BLaER1 (cell line): Measurements from ENCODE around the gene VEGFB.

ENCODE experiments used
- H3K27ac ChIP-seq: shearing (Covaris generic); formaldehyde crosslinking; 2 replicates; pipeline ENCODE4 v1.8.1; 2022
- H3K27me3 ChIP-seq: shearing (Covaris generic); formaldehyde crosslinking; 2 replicates; pipeline ENCODE4 v1.8.1; 2022
- H3K36me3 ChIP-seq: shearing (Covaris generic); formaldehyde crosslinking; 2 replicates; pipeline ENCODE4 v1.8.1; 2022
- H3K4me1 ChIP-seq: shearing (Covaris generic); formaldehyde crosslinking; 2 replicates; pipeline ENCODE4 v1.8.1; 2022
- H3K4me2 ChIP-seq: shearing (Covaris generic); formaldehyde crosslinking; 2 replicates; pipeline ENCODE4 v1.8.1; 2022
- H3K4me3 ChIP-seq: shearing (Covaris generic); formaldehyde crosslinking; 2 replicates; pipeline ENCODE4 v1.8.1; 2022
- H3K9ac ChIP-seq: shearing (Covaris generic); formaldehyde crosslinking; 2 replicates; pipeline ENCODE4 v1.8.1; 2022
- H3K9me3 ChIP-seq: shearing (Covaris generic); formaldehyde crosslinking; 2 replicates; pipeline ENCODE4 v1.8.1; 2022
- H4K20me1 ChIP-seq: shearing (Covaris generic); formaldehyde crosslinking; 2 replicates; pipeline ENCODE4 v1.8.1; 2022
- Cebpa-rat ChIP-seq: shearing (Covaris generic); IDR thresholded peaks from 2 replicates; pipeline ENCODE4 v1.8.1; 2022

VEGFB gene

DNA sequence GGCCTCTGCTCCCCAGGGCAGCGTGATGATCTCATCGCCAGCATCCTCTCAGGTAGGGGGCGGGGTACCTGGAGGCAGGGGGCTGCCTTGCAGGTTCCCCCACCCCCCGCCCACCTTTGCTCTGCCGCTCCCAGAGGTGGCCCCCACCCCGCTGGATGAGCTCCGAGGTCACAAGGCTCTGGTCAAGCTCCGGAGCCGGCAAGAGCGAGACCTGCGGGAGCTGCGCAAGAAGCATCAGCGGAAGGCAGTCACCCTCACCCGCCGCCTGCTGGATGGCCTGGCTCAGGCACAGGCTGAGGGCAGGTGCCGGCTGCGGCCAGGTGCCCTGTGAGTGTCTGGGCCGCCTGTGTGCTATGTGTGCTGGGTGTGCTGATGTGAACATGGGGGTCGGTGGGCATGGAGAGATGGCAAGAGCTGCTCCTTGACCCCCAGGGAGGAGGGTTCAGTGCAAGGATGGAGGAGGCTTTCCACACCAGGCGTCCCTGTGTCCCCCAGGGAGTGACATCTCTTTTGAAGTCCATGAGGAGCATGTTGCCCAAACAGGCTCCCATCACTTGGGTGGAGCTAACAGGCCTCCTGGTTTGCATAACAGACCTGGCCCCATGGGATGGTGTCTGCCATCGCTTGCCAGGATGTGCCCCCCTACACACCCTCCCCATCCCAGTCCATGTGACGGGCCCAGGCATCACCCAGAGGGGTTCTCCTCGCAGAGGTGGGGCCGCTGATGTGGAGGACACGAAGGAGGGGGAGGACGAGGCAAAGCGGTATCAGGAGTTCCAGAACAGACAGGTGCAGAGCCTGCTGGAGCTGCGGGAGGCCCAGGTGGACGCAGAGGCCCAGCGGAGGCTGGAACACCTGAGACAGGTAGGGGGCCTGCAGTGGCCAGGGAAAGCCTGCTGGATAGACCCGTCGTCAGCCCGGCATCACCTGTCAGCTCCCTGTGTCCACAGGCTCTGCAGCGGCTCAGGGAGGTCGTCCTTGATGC, 31.1 kb downstream of the VEGFB start:
- H4K20me1 ChIP-seq = no peaks in the 10 kb centered on the region
- no peaks in the 10 kb centered on the region for H3K9me3 ChIP-seq
- H3K27me3 ChIP-seq = no peaks in the 10 kb centered on the region
- peaks cover 48% of the 10 kb centered on the region for H3K36me3 ChIP-seq
- H3K4me3 ChIP-seq = peak overlapping the region; percentile 83
- peak overlapping the region; percentile 96 for H3K4me2 ChIP-seq
- no peak for TF ChIP-seq Cebpa-rat
- H3K27ac ChIP-seq = peak overlapping the region; percentile 100
- peaks cover 65% of the 10 kb centered on the region for H3K4me1 ChIP-seq
- H3K9ac ChIP-seq = peak overlapping the region; percentile 97

DNA sequence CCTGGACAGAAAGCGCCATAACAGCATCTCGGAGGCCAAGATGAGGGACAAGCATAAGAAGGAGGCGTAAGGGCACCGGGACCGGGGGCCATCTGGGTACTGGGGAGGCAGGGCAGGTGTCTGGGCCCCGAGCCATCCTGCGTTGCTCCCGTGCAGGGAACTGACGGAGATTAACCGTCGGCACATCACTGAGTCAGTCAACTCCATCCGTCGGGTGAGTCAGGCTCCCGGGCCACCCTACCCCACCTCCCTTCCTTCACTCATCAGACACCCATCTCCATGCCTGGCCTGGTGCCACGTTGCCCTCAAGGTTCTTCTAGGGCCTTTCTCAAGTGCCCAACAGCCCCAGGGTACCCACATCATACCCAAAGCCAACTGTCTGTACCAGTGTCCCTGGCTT, 32.0 kb downstream of the VEGFB start:
- Histone ChIP-seq H3K27ac (peak overlapping the region; percentile 100), H3K9ac (peak overlapping the region; percentile 97), H3K4me2 (peak overlapping the region; percentile 96), H3K27me3 (no peaks in the 10 kb centered on the region), H3K36me3 (peaks cover 41% of the 10 kb centered on the region), H3K9me3 (no peaks in the 10 kb centered on the region), H3K4me1 (peaks cover 65% of the 10 kb centered on the region), H4K20me1 (no peaks in the 10 kb centered on the region), H3K4me3 (peak overlapping the region; percentile 83)
- TF ChIP-seq Cebpa-rat = no peak

DNA sequence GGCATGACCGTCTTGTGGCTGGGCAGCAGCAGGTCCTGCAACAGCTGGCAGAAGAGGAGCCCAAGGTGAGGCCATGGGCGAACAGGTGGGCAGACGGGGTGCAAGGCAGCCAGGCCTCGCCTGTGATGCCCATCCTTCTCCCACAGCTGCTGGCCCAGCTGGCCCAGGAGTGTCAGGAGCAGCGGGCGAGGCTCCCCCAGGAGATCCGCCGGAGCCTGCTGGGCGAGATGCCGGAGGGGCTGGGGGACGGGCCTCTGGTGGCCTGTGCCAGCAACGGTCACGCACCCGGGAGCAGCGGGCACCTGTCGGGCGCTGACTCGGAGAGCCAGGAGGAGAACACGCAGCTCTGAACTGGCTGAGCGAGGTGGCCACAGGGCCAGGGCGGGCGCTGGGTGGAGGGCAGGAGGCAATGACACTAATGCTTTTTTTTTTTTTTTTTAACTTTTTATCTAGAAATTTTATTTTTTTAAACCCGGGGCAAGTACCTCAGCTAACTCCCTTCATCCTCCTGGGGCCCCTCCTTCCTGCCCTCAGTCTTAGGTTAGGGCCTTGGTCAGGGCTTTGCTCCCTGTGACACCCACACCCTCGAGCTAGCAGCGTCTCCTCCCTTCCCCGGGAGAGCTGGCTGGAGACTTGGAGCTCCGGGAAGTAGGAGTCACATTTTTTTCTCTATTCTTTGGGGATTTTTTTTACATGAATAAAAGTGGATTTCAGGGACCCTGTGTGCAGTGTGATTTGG, 33.0 kb downstream of the VEGFB start:
- H3K4me1 ChIP-seq = peaks cover 74% of the 10 kb centered on the region
- H3K27ac ChIP-seq = peak overlapping the region; percentile 100
- peak overlapping the region; percentile 96 for H3K4me2 ChIP-seq

DNA sequence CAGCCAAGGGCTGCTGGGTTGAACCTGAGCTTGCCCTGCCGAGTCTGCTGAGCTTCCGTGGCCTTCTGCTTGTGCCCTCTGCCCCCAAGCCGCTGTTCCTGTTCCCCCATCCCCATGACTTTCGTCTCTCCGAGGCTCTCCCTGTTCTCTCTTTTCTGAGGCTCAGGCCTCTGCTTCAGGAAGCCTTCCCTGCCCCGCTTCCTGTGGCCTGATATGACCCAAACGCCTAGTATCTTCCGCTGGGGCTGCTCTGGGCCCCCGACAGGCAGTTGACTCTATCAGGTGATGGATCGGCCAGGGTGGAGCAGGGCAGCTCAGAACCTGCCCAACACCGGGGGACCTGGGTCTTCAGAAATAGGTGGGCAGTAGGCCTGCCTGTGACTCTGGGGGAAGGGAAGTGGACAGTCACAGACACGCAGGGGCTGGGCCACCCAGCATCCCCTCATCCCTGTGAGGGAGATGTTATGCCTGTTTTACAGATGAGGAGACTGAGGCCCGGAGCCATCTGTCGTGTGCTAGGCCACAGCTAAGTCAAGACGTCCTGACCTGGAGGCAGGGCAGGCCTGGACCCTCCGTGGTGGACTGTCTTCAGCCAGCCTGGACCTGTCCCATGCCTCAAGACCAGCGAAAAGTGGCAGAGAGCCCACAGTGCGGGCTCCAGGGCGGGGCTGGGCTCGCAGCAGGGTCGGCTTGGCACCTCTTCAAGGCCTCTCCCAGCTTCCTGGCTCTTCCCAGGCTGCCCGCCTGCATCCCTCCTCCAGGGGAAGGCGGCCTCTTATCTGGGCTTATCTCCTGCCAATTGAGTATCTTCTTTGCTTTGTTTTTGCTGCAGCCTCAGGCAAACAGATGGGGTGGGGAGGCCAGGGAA, 33.9 kb downstream of the VEGFB start:
- no peak for TF ChIP-seq Cebpa-rat
- H4K20me1 ChIP-seq = no peaks in the 10 kb centered on the region
- H3K4me3 ChIP-seq = peak overlapping the region; percentile 83
- H3K27ac ChIP-seq = peak overlapping the region; percentile 100
- H3K9ac ChIP-seq = peak overlapping the region; percentile 97
- H3K4me2 ChIP-seq = peak overlapping the region; percentile 96
- peaks cover 28% of the 10 kb centered on the region for H3K36me3 ChIP-seq
- no peaks in the 10 kb centered on the region for H3K9me3 ChIP-seq
- no peaks in the 10 kb centered on the region for H3K27me3 ChIP-seq
- peaks cover 75% of the 10 kb centered on the region for H3K4me1 ChIP-seq

More for the DNA sequence above, 33.0 kb downstream of the VEGFB start:
- H3K9ac ChIP-seq = peak overlapping the region; percentile 97
- no peaks in the 10 kb centered on the region for H3K27me3 ChIP-seq
- peak overlapping the region; percentile 83 for H3K4me3 ChIP-seq
- TF ChIP-seq Cebpa-rat = no peak
- H4K20me1 ChIP-seq = no peaks in the 10 kb centered on the region
- H3K9me3 ChIP-seq = no peaks in the 10 kb centered on the region
- H3K36me3 ChIP-seq = peaks cover 31% of the 10 kb centered on the region

DNA sequence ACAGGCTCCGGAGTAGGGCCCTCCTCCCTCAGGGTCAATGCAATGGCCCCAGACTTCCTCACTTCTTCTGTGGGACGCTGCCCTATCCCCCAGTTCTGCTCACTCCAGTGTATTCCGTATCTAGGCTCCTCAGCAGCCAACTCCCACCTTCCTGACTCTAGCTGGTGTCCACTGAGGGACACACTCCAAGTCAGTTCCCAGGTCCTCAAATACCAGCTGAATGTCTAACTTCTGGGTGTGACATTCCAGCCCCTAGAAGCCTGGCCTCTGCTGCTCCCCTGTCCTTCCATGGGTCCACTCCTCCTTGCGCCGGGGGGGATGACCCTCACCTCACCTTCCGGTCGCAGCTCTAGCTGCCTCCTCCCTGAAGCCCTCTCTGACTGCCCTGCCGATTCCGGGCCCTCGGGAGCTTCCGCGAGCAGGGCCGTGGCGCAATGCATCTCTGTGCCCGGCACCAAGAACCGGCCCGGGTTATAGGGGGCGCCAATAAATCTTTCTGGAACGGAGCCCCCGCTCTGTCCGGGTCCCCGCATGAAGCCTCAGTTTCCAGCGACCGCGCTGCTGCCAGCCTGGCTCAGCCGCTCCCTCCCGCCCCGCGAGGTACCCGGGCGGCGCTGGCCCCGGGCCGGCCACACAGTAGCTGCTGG, 34.6 kb downstream of the VEGFB start:
- Histone ChIP-seq H3K9me3 (no peaks in the 10 kb centered on the region), H3K4me1 (peaks cover 68% of the 10 kb centered on the region), H3K4me3 (peak overlapping the region; percentile 83), H3K4me2 (peak overlapping the region; percentile 96), H3K27me3 (no peaks in the 10 kb centered on the region), H3K36me3 (peaks cover 25% of the 10 kb centered on the region), H3K27ac (peak overlapping the region; percentile 100), H4K20me1 (no peaks in the 10 kb centered on the region), H3K9ac (peak overlapping the region; percentile 97)
- no peak for TF ChIP-seq Cebpa-rat

DNA sequence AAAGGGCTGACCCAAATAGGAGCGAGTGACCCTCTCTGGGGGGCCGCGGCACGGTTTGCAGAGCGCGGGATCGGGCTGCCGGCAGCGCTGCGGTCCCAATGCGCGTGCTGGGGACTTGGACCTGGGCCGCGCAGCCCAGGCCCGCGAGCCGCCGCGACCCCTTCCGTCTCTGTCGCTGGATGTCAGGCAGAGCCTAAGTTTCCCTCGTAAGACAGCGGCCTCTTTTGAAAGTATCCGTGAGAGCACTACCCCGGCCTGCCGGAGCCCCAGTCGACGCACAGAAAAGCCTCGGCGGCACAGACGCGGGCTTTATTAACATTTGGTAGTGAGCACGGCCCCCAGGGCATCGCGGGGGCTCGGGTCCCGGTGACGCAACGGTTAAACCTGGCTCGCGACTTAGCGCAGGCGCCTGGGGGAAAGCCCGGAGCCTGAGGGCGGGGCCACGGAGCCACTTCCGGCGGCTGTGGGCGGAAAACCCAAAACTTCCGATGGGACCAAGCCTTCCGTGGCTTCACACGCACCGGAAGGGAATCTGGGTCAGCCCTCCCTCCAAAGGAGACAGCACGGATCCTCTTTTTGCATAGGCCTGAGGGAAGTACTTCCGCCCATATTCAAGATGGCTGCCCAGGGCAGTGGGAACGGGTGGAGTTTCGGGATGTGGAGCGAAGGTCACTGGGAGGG, 35.3 kb downstream of the VEGFB start:
- H3K4me1 ChIP-seq = peaks cover 61% of the 10 kb centered on the region
- H3K27ac ChIP-seq = peak overlapping the region; percentile 100
- H3K9ac ChIP-seq = peak overlapping the region; percentile 97
- peaks cover 24% of the 10 kb centered on the region; the same call in 1 of the 2 replicates for H3K36me3 ChIP-seq
- H3K9me3 ChIP-seq = no peaks in the 10 kb centered on the region
- TF ChIP-seq Cebpa-rat = peak; percentile 94
- peak overlapping the region; percentile 83 for H3K4me3 ChIP-seq
- no peaks in the 10 kb centered on the region for H4K20me1 ChIP-seq
- H3K27me3 ChIP-seq = no peaks in the 10 kb centered on the region
- peak overlapping the region; percentile 96 for H3K4me2 ChIP-seq

DNA sequence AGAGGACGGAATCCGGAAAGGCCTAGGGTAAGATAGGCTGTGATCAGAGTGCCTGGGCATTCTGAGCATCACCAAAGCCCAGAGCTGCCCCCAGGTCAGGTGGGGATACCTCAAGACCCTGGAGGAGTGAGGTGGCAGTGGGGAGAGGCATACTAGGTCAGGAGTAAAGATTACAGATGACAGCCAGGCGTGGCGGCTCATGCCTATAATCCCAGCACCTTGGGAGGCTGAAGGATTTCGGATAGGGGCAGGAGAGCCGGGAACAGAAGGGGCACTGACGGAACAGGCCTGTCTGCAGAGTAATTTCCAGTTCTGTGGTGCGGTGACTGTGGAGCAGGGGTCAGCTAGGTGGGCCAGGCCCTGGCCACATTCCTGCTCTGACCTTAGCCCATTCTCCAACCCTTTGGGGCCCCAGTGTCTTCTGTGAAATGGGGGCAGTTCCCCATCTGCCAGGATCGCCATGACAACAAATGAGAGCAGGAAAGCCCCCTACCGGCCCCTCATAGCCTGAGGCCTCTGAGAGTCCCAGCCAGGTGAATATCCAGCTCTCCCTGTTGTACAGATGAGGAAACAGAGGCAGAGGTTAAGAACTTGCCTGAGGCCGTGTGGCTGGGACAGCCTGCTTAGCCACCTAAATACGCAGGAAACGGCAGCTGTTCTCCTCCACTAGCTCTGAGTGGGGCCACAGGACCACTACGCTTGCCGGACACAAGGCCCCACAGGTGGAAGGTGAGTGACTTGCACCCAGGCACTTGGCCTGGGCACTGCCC, 40.8 kb downstream of the VEGFB start:
- no peak for TF ChIP-seq Cebpa-rat
- H3K9ac ChIP-seq = no peak overlapping the region
- H3K9me3 ChIP-seq = no peaks in the 10 kb centered on the region
- H3K4me2 ChIP-seq = no peak overlapping the region
- H3K4me3 ChIP-seq = no peak overlapping the region
- H3K27me3 ChIP-seq = no peaks in the 10 kb centered on the region
- peaks cover 27% of the 10 kb centered on the region for H3K4me1 ChIP-seq
- H3K36me3 ChIP-seq = peaks cover 58% of the 10 kb centered on the region
- H3K27ac ChIP-seq = no peak overlapping the region
- H4K20me1 ChIP-seq = no peaks in the 10 kb centered on the region

DNA sequence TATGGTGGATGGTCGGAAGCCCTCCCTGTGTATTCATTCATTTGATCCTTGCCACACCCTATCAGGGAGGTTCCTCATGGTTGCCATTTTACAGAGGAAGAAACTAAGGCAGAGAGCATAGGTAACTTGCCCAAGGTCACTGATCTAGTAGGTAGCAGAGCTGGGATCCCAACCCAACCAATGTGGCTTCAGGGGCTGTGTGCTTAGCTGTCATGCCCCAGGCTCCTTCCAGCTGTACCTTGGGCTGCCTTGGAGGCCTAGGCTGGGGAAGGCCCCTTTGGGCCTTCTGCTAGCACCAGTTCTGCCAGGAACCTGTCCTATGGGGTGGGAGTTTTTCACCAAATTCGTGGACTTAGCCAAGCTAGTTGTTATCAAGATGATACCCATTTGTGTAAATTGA, 41.5 kb downstream of the VEGFB start:
- Histone ChIP-seq H3K4me2 (no peak overlapping the region), H3K9me3 (no peaks in the 10 kb centered on the region), H3K27ac (no peak overlapping the region), H3K4me1 (peaks cover 27% of the 10 kb centered on the region), H3K4me3 (no peak overlapping the region), H3K36me3 (peaks cover 60% of the 10 kb centered on the region), H3K9ac (no peak overlapping the region), H3K27me3 (no peaks in the 10 kb centered on the region), H4K20me1 (no peaks in the 10 kb centered on the region)
- TF ChIP-seq Cebpa-rat = no peak
